Measurements from ENCODE around the gene ZNF324.
"Not testable (repeated sequence)": the region's sequence is repeated elsewhere in the genome, so short reads cannot be mapped to it uniquely, and the experiment has no call there.

ZNF324 gene

DNA sequence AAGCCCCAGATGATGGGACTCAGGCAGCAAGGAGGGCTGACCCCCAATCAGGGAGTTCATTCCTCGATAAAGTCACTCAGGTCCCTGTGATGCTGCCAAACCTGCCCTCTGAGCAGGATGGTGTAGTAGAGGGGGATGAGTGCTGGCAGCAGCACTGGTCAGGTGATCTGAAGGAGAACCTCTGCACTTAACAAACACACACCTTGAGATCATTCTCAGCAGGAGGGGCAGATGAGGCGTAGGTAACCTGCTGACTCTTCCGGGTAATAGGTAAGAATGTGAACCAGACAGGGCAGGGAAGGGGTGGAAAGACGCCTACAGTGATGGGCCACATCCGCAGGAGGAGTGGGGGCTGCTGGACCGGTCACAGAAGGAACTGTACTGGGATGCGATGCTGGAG is 12.4 kb downstream of the ZNF324 start:
- H3K36me3 Mint-ChIP-seq (ENCODE audit: low read depth): peaks cover 5% of the 10 kb centered on the region
- peaks cover 25% of the 10 kb centered on the region for H3K4me1 Mint-ChIP-seq (ENCODE audit: low read depth)
- no peak overlapping the region for H3K4me3 Mint-ChIP-seq
- H3K27ac Mint-ChIP-seq: no peak overlapping the region
- H3K9me3 Mint-ChIP-seq: no peaks in the 10 kb centered on the region
- no peaks in the 10 kb centered on the region for H3K27me3 Mint-ChIP-seq

DNA sequence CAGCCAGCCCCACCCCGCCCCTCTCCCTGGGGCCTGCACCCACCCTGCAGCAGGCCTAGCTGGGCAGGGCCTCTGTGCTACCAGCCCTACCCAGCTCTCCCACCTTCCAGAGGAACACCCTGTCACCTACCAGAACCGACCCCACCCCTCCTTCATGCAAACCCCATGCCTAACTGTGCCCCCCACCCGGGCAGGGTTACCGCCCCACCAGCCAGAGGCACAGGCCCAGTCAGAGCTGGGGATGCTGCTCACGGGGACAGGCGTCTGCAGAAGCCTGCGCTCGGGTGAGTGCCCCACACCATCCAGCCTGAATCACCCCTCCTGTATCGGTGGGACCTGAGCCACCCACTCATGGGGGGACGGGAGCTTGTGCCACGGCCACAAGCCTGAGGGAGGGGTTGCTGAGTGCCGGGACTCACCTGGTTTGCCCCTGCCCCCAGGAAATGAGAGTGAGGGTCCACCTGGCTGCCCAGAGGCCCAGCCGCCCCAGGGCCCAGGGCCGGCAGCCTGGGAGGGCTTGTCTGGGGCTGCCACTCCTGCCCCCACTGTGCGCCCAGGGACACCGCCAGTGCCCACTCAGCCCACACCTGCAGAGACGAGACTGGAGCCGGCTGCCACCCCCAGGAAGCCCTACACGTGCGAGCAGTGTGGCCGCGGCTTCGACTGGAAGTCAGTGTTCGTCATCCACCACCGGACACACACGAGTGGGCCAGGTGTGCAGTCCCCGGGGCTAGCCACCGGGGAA is 13.0 kb downstream of the ZNF324 start:
- Mint-ChIP-seq H3K4me3 (no peak overlapping the region), H3K27me3 (no peaks in the 10 kb centered on the region), H3K36me3 (ENCODE audit: low read depth) (peaks cover 5% of the 10 kb centered on the region), H3K4me1 (ENCODE audit: low read depth) (peaks cover 19% of the 10 kb centered on the region), H3K9me3 (no peaks in the 10 kb centered on the region), H3K27ac (no peak overlapping the region)

DNA sequence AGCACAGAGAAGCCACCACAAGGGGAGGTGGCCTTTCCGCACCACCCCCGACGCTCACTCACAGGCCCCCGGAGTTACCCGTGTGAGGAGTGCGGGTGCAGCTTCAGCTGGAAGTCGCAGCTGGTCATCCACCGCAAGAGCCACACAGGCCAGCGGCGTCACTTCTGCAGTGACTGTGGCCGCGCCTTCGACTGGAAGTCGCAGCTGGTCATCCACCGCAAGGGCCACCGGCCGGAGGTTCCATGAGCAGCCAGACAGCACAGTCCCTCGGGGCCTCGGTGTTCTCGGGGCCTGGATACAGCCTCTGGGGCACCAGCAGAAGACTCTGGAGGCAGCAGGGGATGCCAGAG is 13.6 kb downstream of the ZNF324 start:
- Mint-ChIP-seq H3K4me3 (no peak overlapping the region), H3K27ac (no peak overlapping the region), H3K4me1 (ENCODE audit: low read depth) (peaks cover 13% of the 10 kb centered on the region), H3K9me3 (no peaks in the 10 kb centered on the region), H3K36me3 (ENCODE audit: low read depth) (peaks cover 5% of the 10 kb centered on the region), H3K27me3 (no peaks in the 10 kb centered on the region)

DNA sequence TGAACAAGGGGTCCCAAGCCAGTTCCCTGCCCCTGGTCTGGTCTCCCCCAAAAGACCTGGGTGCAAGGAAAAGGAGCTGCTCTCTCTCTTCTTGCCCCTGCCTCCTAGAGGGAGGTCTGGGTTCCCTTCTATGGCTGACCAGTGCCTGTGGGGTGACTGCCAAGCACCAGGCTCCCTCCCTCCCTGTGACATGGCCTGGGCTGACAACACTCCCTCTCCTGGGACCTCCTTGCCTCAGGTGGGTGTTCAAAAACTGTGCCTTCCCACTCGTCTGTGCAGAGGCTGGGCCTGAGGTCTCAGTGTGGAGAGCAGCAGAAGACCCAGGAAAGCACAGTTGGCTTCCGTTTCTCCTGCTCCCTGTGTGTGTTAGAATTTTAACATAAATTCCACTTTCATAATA is 14.0 kb downstream of the ZNF324 start:
- H3K4me3 Mint-ChIP-seq: no peak overlapping the region
- peaks cover 5% of the 10 kb centered on the region for H3K36me3 Mint-ChIP-seq (ENCODE audit: low read depth)
- H3K9me3 Mint-ChIP-seq: no peaks in the 10 kb centered on the region
- peaks cover 10% of the 10 kb centered on the region for H3K4me1 Mint-ChIP-seq (ENCODE audit: low read depth)
- H3K27me3 Mint-ChIP-seq: no peaks in the 10 kb centered on the region
- H3K27ac Mint-ChIP-seq: no peak overlapping the region

DNA sequence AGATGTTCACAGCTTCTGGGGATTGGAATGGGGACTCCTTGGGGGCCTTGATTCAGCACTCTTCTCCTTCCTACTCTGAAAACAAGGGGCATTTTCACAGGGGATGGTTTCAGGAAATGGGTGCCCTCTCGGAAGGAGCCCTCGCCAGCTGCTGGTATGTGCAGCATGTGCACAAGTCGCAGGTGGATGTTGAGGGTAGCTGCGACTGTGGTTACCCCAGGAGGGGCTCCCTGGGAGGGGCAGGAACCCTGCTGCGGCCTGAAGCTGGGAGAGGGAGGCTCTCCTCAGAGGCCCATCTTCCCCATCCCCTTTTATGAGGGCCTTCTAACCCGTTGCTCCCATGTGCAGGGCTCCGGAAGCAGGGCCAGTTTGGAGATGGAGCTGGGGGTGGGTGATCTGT is 15.5 kb downstream of the ZNF324 start:
- peak overlapping the region; percentile 33 for H3K27ac Mint-ChIP-seq
- no peaks in the 10 kb centered on the region for H3K9me3 Mint-ChIP-seq
- H3K4me3 Mint-ChIP-seq: no peak overlapping the region
- peaks cover 5% of the 10 kb centered on the region for H3K36me3 Mint-ChIP-seq (ENCODE audit: low read depth)
- H3K27me3 Mint-ChIP-seq: no peaks in the 10 kb centered on the region
- no peaks in the 10 kb centered on the region for H3K4me1 Mint-ChIP-seq (ENCODE audit: low read depth)

DNA sequence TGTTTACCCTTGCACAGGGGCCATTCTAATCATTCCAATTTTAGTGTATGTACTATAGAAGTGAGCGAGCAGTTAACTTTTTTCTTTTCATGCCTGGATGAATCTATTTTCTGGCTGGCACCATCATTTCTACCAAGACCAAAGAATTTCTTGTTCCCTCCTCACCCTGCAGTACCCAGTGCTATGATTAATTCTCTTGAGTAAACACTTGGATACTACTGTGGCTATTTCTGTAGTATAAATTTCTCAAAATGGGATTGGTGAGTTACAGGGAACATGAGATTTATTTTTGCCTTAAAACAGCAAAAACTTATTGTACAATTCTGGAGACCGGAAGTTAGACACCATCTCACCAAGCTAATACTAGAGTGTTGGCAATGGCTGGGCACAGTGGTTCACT is 16.9 kb downstream of the ZNF324 start:
- peaks cover 5% of the 10 kb centered on the region for H3K36me3 Mint-ChIP-seq (ENCODE audit: low read depth)
- no peak overlapping the region for H3K4me3 Mint-ChIP-seq
- H3K27ac Mint-ChIP-seq: no peak overlapping the region
- H3K27me3 Mint-ChIP-seq: no peaks in the 10 kb centered on the region
- no peaks in the 10 kb centered on the region for H3K9me3 Mint-ChIP-seq
- H3K4me1 Mint-ChIP-seq (ENCODE audit: low read depth): peaks cover under 1% of the 10 kb centered on the region

DNA sequence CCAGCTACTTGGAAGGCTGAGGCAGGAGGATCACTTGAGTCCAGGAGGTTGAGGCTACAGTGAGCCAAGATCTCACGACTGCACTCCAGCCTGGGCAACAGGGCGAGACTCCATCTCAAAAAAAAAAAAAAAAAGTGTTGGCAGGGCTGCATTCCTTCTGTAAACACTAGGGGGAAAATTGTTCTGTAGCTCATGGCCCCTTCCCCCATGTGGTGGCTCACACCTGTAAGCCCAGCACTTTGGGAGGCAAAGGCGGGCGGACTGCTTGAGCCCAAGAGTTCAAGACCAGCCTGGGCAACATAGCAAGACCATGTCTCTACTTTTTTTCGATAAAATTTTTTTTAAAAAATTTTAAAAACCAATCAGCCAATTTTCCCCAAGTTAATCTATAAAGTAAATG is 17.5 kb downstream of the ZNF324 start:
- H3K4me3 Mint-ChIP-seq; H3K27me3 Mint-ChIP-seq; H3K27ac Mint-ChIP-seq; H3K36me3 Mint-ChIP-seq (ENCODE audit: low read depth); H3K9me3 Mint-ChIP-seq; H3K4me1 Mint-ChIP-seq (ENCODE audit: low read depth): not testable (repeated sequence)

DNA sequence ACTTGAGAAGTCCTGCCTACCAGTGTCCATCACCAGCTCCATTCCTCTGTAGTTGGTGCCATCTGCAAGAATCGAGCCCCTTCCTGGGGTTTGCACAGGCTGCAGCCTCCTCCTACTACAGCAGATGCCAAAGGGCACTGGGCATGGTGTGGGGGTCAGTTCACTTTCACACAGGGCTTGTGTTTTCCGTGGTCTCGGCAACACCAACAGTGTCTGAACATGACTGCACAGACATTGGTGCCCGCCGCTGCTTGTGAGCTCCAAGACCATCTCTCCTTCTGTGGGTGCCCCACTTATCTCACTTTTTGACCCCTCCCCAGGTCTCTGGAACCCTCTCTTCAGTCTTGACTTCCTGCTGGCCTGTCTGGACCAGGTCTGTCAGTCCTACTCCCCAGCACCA is 24.5 kb downstream of the ZNF324 start:
- no peaks in the 10 kb centered on the region for H3K9me3 Mint-ChIP-seq
- H3K27ac Mint-ChIP-seq: no peak overlapping the region
- H3K36me3 Mint-ChIP-seq (ENCODE audit: low read depth): peaks cover 9% of the 10 kb centered on the region
- H3K27me3 Mint-ChIP-seq: no peaks in the 10 kb centered on the region
- H3K4me3 Mint-ChIP-seq: no peak overlapping the region
- H3K4me1 Mint-ChIP-seq (ENCODE audit: low read depth): peaks cover 11% of the 10 kb centered on the region

DNA sequence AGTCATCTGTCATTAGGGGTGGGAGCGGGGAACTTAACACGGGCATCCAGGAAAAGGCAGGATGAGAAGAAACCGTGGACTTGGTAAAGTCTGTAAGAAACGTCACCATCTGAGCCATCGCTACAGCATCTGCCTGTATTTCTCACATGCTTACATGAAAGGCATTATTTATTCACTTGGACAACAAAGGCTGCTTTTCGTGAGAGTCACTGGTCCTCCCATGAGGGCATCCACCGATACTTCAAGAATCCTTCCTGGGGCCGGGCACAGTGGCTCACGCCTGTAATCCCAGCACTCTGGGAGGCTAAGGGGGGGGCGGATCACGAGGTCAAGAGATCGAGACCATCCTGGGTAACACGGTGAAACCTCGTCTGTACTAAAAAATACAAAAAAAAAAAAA is 25.4 kb downstream of the ZNF324 start:
- Mint-ChIP-seq H3K27ac (no peak overlapping the region), H3K9me3 (no peaks in the 10 kb centered on the region), H3K4me3 (no peak overlapping the region), H3K27me3 (no peaks in the 10 kb centered on the region), H3K4me1 (ENCODE audit: low read depth) (peaks cover 11% of the 10 kb centered on the region), H3K36me3 (ENCODE audit: low read depth) (peaks cover 9% of the 10 kb centered on the region)

DNA sequence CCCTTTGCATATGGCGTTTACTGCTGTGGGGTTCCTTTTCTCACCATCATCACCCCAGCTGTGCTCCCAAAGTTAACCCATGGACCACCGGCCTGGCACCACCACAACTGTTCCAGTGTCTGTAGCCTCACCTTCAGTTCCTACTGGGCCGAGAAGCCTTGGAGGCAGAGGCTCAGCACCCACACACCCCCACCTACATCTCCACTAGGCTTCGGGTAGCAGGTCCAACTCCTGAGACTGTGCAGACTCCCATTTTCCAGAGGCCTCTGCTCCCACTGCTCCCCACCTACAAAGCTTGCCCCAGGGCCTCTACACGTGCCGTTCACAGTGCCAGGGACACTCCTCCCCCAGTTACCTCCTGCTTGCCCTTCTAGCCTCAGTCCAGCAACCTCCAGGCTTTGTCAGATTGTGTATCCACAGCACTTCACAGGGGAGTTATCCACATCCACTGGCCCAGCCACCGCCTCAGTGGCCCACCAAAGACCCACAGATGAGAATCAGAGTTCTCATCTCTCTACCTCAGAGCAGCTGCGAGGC is 30.8 kb downstream of the ZNF324 start:
- Mint-ChIP-seq H3K36me3 (ENCODE audit: low read depth) (peaks cover 4% of the 10 kb centered on the region), H3K4me3 (peak overlapping the region; percentile 94), H3K27me3 (no peaks in the 10 kb centered on the region), H3K27ac (peak overlapping the region; percentile 96), H3K9me3 (peaks cover 12% of the 10 kb centered on the region), H3K4me1 (ENCODE audit: low read depth) (peaks cover 22% of the 10 kb centered on the region)

DNA sequence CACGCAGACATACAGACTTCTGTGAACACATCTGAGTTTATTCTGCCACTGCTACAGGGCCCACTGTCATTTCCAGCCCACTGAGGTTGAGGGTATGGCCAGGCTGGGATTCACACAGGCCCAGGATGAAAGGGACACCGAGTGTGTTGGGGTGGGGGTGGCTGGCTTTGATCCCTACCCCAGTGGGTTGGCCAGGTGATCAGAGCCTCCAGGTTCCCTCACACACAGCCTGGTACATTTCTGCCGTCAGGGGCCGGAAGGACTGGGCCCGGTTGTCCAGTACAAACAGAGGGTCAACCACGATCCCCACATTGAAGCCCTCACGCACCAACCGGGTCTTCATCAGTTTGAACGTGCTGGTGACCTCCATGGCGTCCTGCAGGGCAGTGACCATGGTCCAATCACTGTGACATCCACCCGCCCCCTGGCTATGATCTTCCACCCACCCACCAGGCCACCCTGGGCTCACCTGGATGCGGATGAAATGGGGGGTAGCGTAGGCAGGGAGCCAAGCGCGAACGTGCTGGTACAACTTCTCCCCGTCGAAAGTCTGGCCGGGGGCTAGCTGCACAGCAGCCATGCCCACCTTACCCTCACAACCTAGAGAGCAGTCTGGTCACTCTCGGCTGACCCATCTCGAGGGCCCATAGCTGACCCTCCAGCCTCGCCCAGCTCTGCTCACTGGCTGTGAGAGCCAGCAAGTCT is 31.6 kb downstream of the ZNF324 start:
- peaks cover 12% of the 10 kb centered on the region for H3K9me3 Mint-ChIP-seq
- peak overlapping the region; percentile 96 for H3K27ac Mint-ChIP-seq
- peaks cover 22% of the 10 kb centered on the region for H3K4me1 Mint-ChIP-seq (ENCODE audit: low read depth)
- H3K4me3 Mint-ChIP-seq: peak overlapping the region; percentile 94
- H3K27me3 Mint-ChIP-seq: no peaks in the 10 kb centered on the region
- H3K36me3 Mint-ChIP-seq (ENCODE audit: low read depth): peaks cover 4% of the 10 kb centered on the region

DNA sequence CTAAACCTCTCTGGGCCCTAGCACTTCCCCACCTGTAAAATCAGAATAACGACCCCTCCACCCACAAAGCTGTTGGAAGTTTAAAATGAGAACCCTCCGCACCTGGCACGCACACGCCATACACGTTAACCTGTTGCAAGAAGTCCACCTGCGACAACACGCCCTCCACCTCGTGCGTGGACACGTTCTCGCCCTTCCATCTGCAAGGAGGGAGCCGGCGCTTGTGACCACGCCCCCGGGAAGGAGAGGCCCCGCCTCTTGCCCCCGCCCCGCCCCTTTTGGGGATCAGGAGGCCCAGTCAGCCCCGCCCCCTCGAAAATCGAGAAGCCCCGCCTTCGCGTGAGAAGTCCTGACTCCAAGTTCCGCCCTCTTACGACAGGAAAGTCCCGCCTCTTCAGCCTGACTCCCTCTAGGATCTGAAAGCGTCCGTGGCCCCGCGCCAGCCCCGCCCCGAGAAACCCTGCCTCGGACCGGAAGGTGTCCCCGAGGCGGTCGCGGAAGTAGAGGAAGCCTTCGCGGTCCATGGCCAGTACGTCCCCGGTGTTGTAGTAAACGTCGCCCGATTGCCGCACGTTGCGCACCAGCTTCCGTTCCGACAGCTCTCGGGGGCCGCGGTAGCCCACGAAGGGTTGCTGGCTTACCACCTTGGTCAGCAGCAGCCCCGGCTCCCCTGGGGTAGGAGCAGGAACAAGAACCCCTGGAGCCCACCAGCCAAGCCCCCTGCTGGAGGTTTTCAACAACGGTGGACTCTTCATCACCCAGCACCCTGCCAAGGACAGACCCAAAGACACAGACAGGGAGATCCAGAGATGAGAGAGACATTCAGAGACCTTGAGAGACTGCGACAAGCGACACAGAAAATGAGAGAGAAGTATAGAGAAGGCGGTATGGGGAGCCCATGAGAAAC is 32.4 kb downstream of the ZNF324 start:
- peaks cover 12% of the 10 kb centered on the region for H3K9me3 Mint-ChIP-seq
- H3K27me3 Mint-ChIP-seq: no peaks in the 10 kb centered on the region
- peak overlapping the region; percentile 96 for H3K27ac Mint-ChIP-seq
- peaks cover 4% of the 10 kb centered on the region for H3K36me3 Mint-ChIP-seq (ENCODE audit: low read depth)
- peaks cover 22% of the 10 kb centered on the region for H3K4me1 Mint-ChIP-seq (ENCODE audit: low read depth)
- peak overlapping the region; percentile 94 for H3K4me3 Mint-ChIP-seq

DNA sequence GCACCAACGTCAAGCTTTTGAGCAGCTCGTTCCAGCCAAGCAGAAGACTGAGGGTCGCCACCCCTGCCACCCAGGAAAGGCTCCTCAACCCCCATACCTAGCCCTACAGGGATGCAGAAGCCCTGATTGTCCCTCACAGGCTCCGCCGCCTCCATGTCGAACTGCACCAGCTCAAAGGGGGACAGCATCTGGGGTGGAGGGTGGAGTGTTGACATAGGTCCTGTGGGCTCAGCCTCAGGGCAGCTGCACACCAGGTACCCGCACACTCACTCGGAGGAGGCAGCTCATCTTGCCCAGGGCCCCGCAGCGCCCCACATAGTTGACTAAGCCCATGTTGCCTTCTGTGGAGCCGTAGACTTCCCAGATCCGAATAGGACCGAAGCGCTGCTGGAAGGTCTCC is 33.4 kb downstream of the ZNF324 start:
- Mint-ChIP-seq H3K27ac (no peak overlapping the region), H3K4me3 (peak overlapping the region; percentile 94)

DNA sequence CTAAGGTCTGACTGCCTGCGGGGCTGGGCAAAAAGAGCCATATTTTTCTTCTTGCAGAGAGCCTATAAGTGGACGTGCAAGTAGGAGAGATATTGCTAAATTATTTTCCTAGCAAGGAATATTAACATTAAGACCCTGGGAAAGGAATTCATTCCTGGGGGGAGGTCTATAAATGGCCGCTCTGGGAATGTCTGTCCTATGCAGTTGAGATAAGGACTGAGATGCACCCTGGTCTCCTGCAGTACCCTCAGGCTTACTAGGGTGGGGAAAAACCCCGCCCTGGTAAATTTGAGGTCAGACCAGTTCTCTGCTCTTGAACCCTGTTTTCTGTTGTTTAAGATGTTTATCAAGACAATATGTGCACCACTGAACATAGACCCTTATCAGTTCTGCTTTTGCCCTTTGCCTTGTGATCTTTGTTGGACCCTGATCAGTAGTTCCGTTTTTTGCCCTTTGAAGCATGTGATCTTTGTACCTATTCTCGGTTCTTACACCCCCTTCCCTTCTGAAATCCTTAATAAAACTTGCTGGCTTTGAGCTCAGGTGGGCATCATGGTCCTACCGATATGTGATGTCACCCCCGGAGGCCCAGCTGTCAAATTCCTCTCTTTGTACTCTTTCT is 40.8 kb downstream of the ZNF324 start:
- H3K36me3 Mint-ChIP-seq (ENCODE audit: low read depth); H3K27me3 Mint-ChIP-seq; H3K4me3 Mint-ChIP-seq; H3K9me3 Mint-ChIP-seq; H3K27ac Mint-ChIP-seq; H3K4me1 Mint-ChIP-seq (ENCODE audit: low read depth): not testable (repeated sequence)

More for the DNA sequence above, 33.4 kb downstream of the ZNF324 start:
- Mint-ChIP-seq H3K9me3 (peaks cover 12% of the 10 kb centered on the region), H3K4me1 (ENCODE audit: low read depth) (peaks cover 22% of the 10 kb centered on the region), H3K27me3 (no peaks in the 10 kb centered on the region), H3K36me3 (ENCODE audit: low read depth) (peaks cover 4% of the 10 kb centered on the region)
